B cell (primary cell): ENCODE results near the gene JCAD. TPM values are rescaled to one million over a fixed set of nuclear protein-coding genes. Genes with fewer than 3 reads are reported as not detected.

Experiments used
- ATAC-seq: fragments of 200-7000 bp; cut with Tn5 transposase; one replicate; pipeline ENCODE4 v1.10.0; 2021; ENCODE audit warnings: low read depth, mild to moderate bottlenecking, moderate number of reproducible peaks, moderate library complexity
- CTCF ChIA-PET: fragments of 350-600 bp; sonication (Branson Sonifier 250); formaldehyde crosslinking; loops from one replicate; lab custom pipeline; 2021; ENCODE audit warnings: antibody characterized with exemption, inconsistent platforms; lab: Charles Lee
- POLR2A ChIA-PET: fragments of 350-600 bp; sonication (Branson Sonifier 250); formaldehyde crosslinking; loops from one replicate; lab custom pipeline; 2021; ENCODE audit warnings: antibody characterized with exemption; lab: Charles Lee
- DNase-seq: peaks from one replicate; pipeline ENCODE4 v3.0.0; 2013
- H2AFZ ChIP-seq: 2 replicates; pipeline ENCODE4 v1.6.1; 2012; ENCODE audit warnings: mild to moderate bottlenecking, low read depth, low read length; ENCODE audit not compliant: insufficient read depth, poor library complexity, severe bottlenecking
- H3K27ac ChIP-seq, 2 donors: 1 replicate in 1 of 2; 2 replicates in 1 of 2; pipeline ENCODE4 v1.5.1; 2012 to 2013; ENCODE audit warnings: low read length in 2 of 2, mild to moderate bottlenecking in 2 of 2, moderate library complexity in 1 of 2
- H3K27me3 ChIP-seq, 4 experiments: fragments of 200-600 bp in 1 of 4; sonication (generic) in 1 of 4; replicated peaks in 1 of 4; 1 replicate in 2 of 4; 2 replicates in 2 of 4; pipeline versions ENCODE4 v1.6.1 to v1.7.0; 2013 to 2016; ENCODE audit warnings: low read length in 3 of 4, mild to moderate bottlenecking in 2 of 4, mixed read lengths in 1 of 4, moderate library complexity in 1 of 4; ENCODE audit not compliant: insufficient read depth in 4 of 4, control insufficient read depth in 3 of 4; ENCODE audit errors: control extremely low read depth in 1 of 4
- H3K36me3 ChIP-seq, 2 experiments: replicated peaks in 1 of 2; 1 replicate in 1 of 2; 2 replicates in 1 of 2; pipeline versions ENCODE4 v1.6.1 to v1.7.1; 2013; ENCODE audit warnings: low read length in 1 of 2; ENCODE audit not compliant: insufficient read depth in 2 of 2, control insufficient read depth in 1 of 2; ENCODE audit errors: control extremely low read depth in 1 of 2, extremely low read depth in 1 of 2
- H3K4me1 ChIP-seq, 2 donors: fragments of 200-600 bp in 1 of 2; sonication (generic) in 1 of 2; 1 replicate in 1 of 2; 2 replicates in 1 of 2; pipeline versions ENCODE4 v1.5.1 to v1.6.1; 2013 to 2017; ENCODE audit warnings: low read length in 2 of 2; ENCODE audit not compliant: control insufficient read depth in 2 of 2, insufficient read depth in 2 of 2
- H3K4me2 ChIP-seq: replicated peaks from 2 replicates; pipeline ENCODE3; 2012; ENCODE audit warnings: mild to moderate bottlenecking, low read depth, low read length; ENCODE audit not compliant: poor library complexity, severe bottlenecking
- H3K4me3 ChIP-seq, 5 experiments: fragments of 200-600 bp in 1 of 5; sonication (generic) in 1 of 5; 1 replicate in 3 of 5; 2 replicates in 2 of 5; pipeline versions ENCODE4 v1.5.1 to v1.7.0; 2011 to 2016; ENCODE audit warnings: low read length in 4 of 5, mild to moderate bottlenecking in 4 of 5, low read depth in 2 of 5, control low read depth in 1 of 5, moderate library complexity in 1 of 5; ENCODE audit not compliant: insufficient read depth in 1 of 5; ENCODE audit errors: control extremely low read depth in 1 of 5, extremely low read depth in 1 of 5
- H3K79me2 ChIP-seq: fragments of 200-600 bp; sonication (generic); one replicate; pipeline ENCODE4 v1.6.0; 2016; ENCODE audit warnings: low read length; ENCODE audit not compliant: control insufficient read depth, insufficient read depth
- H3K9ac ChIP-seq: fragments of 200-600 bp; sonication (generic); 2 replicates; pipeline ENCODE4 v1.6.1; 2017; ENCODE audit warnings: mild to moderate bottlenecking, low read length, moderate library complexity
- H3K9me3 ChIP-seq, 3 donors: one replicate each; pipeline versions ENCODE4 v1.6.1 to v1.7.1; 2013; ENCODE audit warnings: low read length in 2 of 3; ENCODE audit not compliant: control insufficient read depth in 2 of 3, insufficient read depth in 1 of 3; ENCODE audit errors: control extremely low read depth in 1 of 3
- H4K20me1 ChIP-seq: 2 replicates; pipeline ENCODE4 v1.6.0; 2012; ENCODE audit warnings: mild to moderate bottlenecking, low read length; ENCODE audit not compliant: insufficient read depth, control insufficient read depth, poor library complexity, severe bottlenecking
- H3K27ac Mint-ChIP-seq: one replicate; pipeline ENCODE4 v1.8.0; 2021; ENCODE audit warnings: mixed read lengths
- H3K27me3 Mint-ChIP-seq: one replicate; pipeline ENCODE4 v1.8.0; 2021; ENCODE audit warnings: mixed read lengths
- H3K4me1 Mint-ChIP-seq: one replicate; pipeline ENCODE4 v1.8.0; 2021; ENCODE audit warnings: mixed read lengths
- H3K4me3 Mint-ChIP-seq: one replicate; pipeline ENCODE4 v1.8.0; 2021; ENCODE audit warnings: mixed read lengths
- H3K9me3 Mint-ChIP-seq: one replicate; pipeline ENCODE4 v1.8.0; 2022; ENCODE audit warnings: mixed read lengths; ENCODE audit not compliant: insufficient read depth
- CTCF ChIP-seq: fragments of 200-600 bp; IDR thresholded peaks from one replicate; pipeline ENCODE4 v1.8.0; 2022; ENCODE audit warnings: antibody characterized with exemption, mild to moderate bottlenecking
- EZH2 ChIP-seq: IDR thresholded peaks from 2 replicates; pipeline ENCODE4 v1.6.1; 2012; ENCODE audit warnings: borderline replicate concordance, low read depth, mild to moderate bottlenecking, moderate library complexity, low read length; ENCODE audit not compliant: insufficient read depth, poor library complexity, severe bottlenecking
- WGBS: methylation state at CpG from one replicate; pipeline ENCODE4 v1.1.5; 2013; ENCODE audit warnings: missing lambda C conversion rate; ENCODE audit not compliant: insufficient coverage; 5-methylcytosine and 5-hydroxymethylcytosine counted together
- intact Hi-C: fragments of 100-400 bp; cut with micrococcal nuclease; formaldehyde crosslinking; loops from one replicate; pipeline ENCODE4 v1.10.0; 2022
- polyA plus RNA-seq: library from polyadenylated mRNA; depleted of rRNA; stranded (reverse); fragments of >200 nt; gene quantifications from 2 replicates; pipeline ENCODE4 v1.2.3, GENCODE V29; 2012
- total RNA-seq, 2 donors: library from RNA; stranded (reverse); fragments of 120-200 nt in 1 of 2; gene quantifications; 1 replicate in 1 of 2; 2 replicates in 1 of 2; pipeline versions ENCODE4 v1.2.3 to v1.2.4, GENCODE V29; 2013 to 2022

The JCAD gene
- total and polyA plus RNA-seq, 2 donors (not counting 1 experiment from before 2014, with no cell fraction given) = 0.37 TPM; not detected in 1

GRCh38 chr10:30083934-30084333 is 24.5 kb upstream of the JCAD start:
- ChIA-PET POLR2A (no interaction called here), CTCF (no interaction called here)
- no peak for TF ChIP-seq EZH2
- TF ChIP-seq CTCF = peak; percentile 27
- Histone ChIP-seq H3K4me1 (no peaks in the 10 kb centered on the region), H3K79me2 (no peaks in the 10 kb centered on the region), H2AFZ (no peak overlapping the region), H3K4me2 (no peak overlapping the region), H4K20me1 (no peaks in the 10 kb centered on the region), H3K4me3 (no peak overlapping the region), H3K27me3 (no peaks in the 10 kb centered on the region), H3K9ac (no peak overlapping the region), H3K36me3 (no peaks in the 10 kb centered on the region), H3K9me3 (peaks cover 0 to 3% (median 3%) of the 10 kb centered on the region in 3 donors), H3K27ac (no peak overlapping the region)
- Mint-ChIP-seq H3K27ac (no peak overlapping the region), H3K4me3 (no peak overlapping the region), H3K9me3 (no peaks in the 10 kb centered on the region), H3K4me1 (no peaks in the 10 kb centered on the region), H3K27me3 (peaks cover 11% of the 10 kb centered on the region)
- 85% methylated on average over 1 of the region's 1 CpG for WGBS
- no peak for DNase-seq
- no peak for ATAC-seq
- intact Hi-C loops = no loop called here

DNA sequence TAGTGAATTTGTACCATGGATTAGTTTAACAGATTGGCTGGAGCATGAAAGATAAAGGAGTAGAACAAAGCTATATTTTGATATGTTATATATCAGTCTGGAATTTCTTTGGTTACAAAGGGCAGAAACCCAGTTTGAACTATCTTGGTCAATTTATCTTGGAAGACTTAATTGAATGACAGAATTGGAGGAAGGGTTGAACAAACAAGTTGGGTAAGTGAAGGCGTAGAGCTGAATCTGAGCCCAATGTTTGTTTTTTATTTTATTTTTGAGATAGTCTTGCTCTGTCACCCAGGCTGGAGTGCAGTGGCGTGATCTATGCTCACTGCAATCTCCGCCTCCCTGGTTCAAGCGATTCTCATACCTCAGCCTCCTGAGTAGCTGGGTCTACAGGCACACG is 21.8 kb upstream of the JCAD start:
- Mint-ChIP-seq H3K9me3 (no peaks in the 10 kb centered on the region), H3K4me1 (no peaks in the 10 kb centered on the region), H3K27ac (no peak overlapping the region), H3K27me3 (peaks cover 16% of the 10 kb centered on the region), H3K4me3 (no peak overlapping the region)
- TF ChIP-seq CTCF (no peak), EZH2 (no peak)
- no peak overlapping the region for H3K27ac ChIP-seq
- WGBS = 86% methylated on average over 4 of the region's 5 CpGs
- H3K36me3 ChIP-seq = no peaks in the 10 kb centered on the region
- no peak overlapping the region for H3K4me2 ChIP-seq
- CTCF ChIA-PET = no interaction called here
- no peaks in the 10 kb centered on the region for H3K4me1 ChIP-seq
- POLR2A ChIA-PET = no interaction called here
- no peak overlapping the region for H3K4me3 ChIP-seq
- H3K9me3 ChIP-seq = peaks cover 0 to 3% (median 3%) of the 10 kb centered on the region in 3 donors
- no peaks in the 10 kb centered on the region for H3K79me2 ChIP-seq
- no peaks in the 10 kb centered on the region for H4K20me1 ChIP-seq
- no peak overlapping the region for H3K9ac ChIP-seq
- ATAC-seq (no peak), DNase-seq (no peak)
- H2AFZ ChIP-seq = no peak overlapping the region
- H3K27me3 ChIP-seq = no peaks in the 10 kb centered on the region
- intact Hi-C loops = no loop called here
